WTC11 (cell line): ENCODE data around the gene ST6GALNAC5.

Experiments
- CREB1 ChIP-seq: sonication (generic); formaldehyde crosslinking; IDR thresholded peaks from 2 replicates; pipeline ENCODE4 v1.8.0; 2023; ENCODE audit warnings: mild to moderate bottlenecking, missing genetic modification reagents
- ESRRA ChIP-seq: sonication (generic); formaldehyde crosslinking; IDR thresholded peaks from 2 replicates; pipeline ENCODE4 v1.8.1; 2022; ENCODE audit warnings: mild to moderate bottlenecking, missing genetic modification reagents, borderline replicate concordance
- ETV6 ChIP-seq: sonication (generic); formaldehyde crosslinking; IDR thresholded peaks from 2 replicates; pipeline ENCODE4 v1.8.1; 2022; ENCODE audit warnings: mild to moderate bottlenecking, missing genetic modification reagents
- IRF2 ChIP-seq: sonication (generic); formaldehyde crosslinking; IDR thresholded peaks from 2 replicates; pipeline ENCODE4 v1.8.0; 2022; ENCODE audit warnings: low read depth, missing genetic modification reagents, borderline replicate concordance
- JUN ChIP-seq: sonication (generic); formaldehyde crosslinking; IDR thresholded peaks from 2 replicates; pipeline ENCODE4 v1.8.0; 2023; ENCODE audit warnings: mild to moderate bottlenecking, missing genetic modification reagents
- RELA ChIP-seq: sonication (generic); formaldehyde crosslinking; IDR thresholded peaks from 2 replicates; pipeline ENCODE4 v1.8.1; 2022; ENCODE audit warnings: missing genetic modification reagents, mild to moderate bottlenecking, borderline replicate concordance
- TEAD4 ChIP-seq: sonication (generic); formaldehyde crosslinking; IDR thresholded peaks from 2 replicates; pipeline ENCODE4 v1.8.0; 2022; ENCODE audit warnings: mild to moderate bottlenecking, missing genetic modification reagents
- TF ChIP-seq, protein P1 (sequence below): fragments of 200-600 bp; IDR thresholded peaks from 2 replicates; pipeline ENCODE4 v1.8.0; 2022; ENCODE audit warnings: antibody characterized with exemption
- TF ChIP-seq, protein P2 (sequence below): sonication (generic); formaldehyde crosslinking; IDR thresholded peaks from 2 replicates; pipeline ENCODE4 v1.8.1; 2023; ENCODE audit warnings: mild to moderate bottlenecking, missing genetic modification reagents
- TF ChIP-seq, protein P3 (sequence below): sonication (generic); formaldehyde crosslinking; IDR thresholded peaks from 2 replicates; pipeline ENCODE4 v1.8.0; 2022; ENCODE audit warnings: mild to moderate bottlenecking, missing genetic modification reagents

DNA sequence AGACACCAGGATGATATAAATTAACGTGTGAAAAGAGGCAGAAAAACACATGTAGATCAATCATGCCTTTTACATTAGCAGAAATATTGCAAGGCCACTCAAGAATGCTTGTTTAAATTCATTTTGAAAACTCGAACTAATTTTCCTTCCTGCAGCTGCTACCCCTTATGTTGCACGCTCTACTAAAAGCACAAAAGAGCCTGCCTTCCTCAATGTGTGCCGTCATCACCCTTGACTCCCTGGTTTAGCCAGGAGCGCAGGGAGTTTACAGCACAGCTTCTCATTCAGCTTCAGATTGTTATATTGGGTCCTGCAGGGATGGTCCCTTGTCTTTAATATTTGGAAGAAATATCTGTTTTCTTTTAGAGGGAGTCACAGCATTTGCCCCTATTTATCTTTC, 10.1 kb upstream of the ST6GALNAC5 start:
- TF ChIP-seq, protein P1, sequence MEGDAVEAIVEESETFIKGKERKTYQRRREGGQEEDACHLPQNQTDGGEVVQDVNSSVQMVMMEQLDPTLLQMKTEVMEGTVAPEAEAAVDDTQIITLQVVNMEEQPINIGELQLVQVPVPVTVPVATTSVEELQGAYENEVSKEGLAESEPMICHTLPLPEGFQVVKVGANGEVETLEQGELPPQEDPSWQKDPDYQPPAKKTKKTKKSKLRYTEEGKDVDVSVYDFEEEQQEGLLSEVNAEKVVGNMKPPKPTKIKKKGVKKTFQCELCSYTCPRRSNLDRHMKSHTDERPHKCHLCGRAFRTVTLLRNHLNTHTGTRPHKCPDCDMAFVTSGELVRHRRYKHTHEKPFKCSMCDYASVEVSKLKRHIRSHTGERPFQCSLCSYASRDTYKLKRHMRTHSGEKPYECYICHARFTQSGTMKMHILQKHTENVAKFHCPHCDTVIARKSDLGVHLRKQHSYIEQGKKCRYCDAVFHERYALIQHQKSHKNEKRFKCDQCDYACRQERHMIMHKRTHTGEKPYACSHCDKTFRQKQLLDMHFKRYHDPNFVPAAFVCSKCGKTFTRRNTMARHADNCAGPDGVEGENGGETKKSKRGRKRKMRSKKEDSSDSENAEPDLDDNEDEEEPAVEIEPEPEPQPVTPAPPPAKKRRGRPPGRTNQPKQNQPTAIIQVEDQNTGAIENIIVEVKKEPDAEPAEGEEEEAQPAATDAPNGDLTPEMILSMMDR, result no peak
- no peak for TF ChIP-seq IRF2 (CRISPR knock-in tag)
- TF ChIP-seq ETV6 (CRISPR knock-in tag), result no peak
- TF ChIP-seq JUN, result no peak
- TF ChIP-seq, protein P2, sequence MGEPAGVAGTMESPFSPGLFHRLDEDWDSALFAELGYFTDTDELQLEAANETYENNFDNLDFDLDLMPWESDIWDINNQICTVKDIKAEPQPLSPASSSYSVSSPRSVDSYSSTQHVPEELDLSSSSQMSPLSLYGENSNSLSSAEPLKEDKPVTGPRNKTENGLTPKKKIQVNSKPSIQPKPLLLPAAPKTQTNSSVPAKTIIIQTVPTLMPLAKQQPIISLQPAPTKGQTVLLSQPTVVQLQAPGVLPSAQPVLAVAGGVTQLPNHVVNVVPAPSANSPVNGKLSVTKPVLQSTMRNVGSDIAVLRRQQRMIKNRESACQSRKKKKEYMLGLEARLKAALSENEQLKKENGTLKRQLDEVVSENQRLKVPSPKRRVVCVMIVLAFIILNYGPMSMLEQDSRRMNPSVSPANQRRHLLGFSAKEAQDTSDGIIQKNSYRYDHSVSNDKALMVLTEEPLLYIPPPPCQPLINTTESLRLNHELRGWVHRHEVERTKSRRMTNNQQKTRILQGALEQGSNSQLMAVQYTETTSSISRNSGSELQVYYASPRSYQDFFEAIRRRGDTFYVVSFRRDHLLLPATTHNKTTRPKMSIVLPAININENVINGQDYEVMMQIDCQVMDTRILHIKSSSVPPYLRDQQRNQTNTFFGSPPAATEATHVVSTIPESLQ (CRISPR knock-in tag), result no peak
- no peak for TF ChIP-seq TEAD4 (CRISPR knock-in tag)
- TF ChIP-seq RELA (CRISPR knock-in tag), result no peak
- TF ChIP-seq CREB1, result no peak
- no peak for TF ChIP-seq ESRRA
- TF ChIP-seq, protein P3, sequence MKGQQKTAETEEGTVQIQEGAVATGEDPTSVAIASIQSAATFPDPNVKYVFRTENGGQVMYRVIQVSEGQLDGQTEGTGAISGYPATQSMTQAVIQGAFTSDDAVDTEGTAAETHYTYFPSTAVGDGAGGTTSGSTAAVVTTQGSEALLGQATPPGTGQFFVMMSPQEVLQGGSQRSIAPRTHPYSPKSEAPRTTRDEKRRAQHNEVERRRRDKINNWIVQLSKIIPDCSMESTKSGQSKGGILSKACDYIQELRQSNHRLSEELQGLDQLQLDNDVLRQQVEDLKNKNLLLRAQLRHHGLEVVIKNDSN (CRISPR knock-in tag), result no peak
